Globus pallidus (tissue), 1 donor: ENCODE results near the gene FRMD5.
A peak's percentile ranks its signal among the peaks of the same experiment; 100 is the strongest.

Experiments
- DNase-seq: peaks from one replicate; pipeline ENCODE4 v3.0.0-alpha.2; 2015; ENCODE audit warnings: low spot score

Gene FRMD5

DNA sequence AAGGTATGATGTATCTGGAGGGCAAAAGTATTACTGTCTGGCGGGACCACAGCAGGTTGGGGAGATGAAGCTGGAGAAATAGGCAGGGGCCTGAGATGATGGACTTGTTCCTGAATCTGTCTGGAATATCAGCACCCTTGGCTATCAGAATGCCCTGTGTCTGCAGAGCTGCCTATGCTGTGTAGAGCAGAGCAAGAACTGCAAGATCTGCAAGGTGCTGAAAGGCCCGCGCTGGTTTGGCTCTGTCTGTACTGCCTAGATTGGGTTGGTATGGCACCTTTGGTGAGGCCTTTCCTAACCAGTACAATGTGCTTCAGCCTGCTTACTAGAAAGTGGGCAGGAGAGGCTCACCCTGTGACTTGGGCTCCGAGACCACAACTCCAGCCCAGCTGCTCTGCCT, 271.5 kb downstream of the FRMD5 start:
- no peak for DNase-seq

DNA sequence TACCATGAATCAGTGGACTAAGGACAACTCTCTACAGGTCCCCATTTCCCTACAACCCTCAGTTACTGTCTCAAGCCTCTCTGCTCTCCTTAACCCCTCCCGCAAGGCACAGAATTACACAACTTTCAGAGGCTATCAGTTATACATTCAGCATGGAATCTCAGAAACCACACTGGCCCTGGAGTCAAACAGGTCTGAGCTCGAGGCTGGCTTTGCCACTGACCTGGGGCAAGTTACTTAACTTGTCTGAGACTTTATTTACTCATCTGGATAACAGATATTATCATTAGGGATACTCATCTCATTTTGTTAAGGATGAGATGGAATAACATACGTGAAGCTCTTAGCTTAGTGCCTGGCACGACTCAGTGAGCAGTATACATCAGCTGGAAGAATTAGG, 273.1 kb downstream of the FRMD5 start:
- DNase-seq, result no peak

DNA sequence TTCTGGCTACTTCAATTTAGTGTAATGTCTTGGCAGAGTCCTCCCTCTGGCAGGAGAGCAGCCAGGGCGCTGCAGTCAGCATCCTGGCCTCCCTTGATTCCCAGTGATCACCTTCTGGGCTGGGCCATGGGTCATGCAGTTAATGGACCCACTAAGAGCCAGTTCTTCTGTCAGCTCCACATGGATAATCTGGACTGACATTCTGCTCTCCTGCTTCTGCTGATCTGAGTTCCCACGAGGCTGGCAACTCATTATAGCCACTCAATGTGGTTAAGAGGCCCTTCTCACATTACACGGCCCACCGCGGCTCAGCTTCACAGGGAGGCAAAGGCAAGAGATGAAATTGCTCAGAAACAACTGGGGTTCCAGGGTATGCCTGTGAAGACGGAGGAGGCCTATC, 274.3 kb downstream of the FRMD5 start:
- no peak for DNase-seq

DNA sequence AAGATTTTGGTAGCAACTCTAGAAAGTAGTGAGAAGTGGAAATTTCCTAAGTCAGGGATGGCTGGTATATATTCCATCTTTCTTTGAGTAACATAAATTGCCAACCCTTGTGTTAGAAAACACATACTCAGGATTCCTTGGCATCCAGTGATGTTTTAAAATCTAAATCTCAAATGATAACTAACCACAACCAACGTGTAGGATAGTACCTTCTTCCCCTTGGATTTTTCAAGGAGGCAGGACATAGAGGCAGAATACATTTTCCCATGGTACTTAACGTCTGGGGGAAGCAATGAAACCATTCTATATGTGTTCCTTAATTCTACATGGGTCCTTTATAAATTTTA, 274.8 kb downstream of the FRMD5 start:
- DNase-seq, result no peak

DNA sequence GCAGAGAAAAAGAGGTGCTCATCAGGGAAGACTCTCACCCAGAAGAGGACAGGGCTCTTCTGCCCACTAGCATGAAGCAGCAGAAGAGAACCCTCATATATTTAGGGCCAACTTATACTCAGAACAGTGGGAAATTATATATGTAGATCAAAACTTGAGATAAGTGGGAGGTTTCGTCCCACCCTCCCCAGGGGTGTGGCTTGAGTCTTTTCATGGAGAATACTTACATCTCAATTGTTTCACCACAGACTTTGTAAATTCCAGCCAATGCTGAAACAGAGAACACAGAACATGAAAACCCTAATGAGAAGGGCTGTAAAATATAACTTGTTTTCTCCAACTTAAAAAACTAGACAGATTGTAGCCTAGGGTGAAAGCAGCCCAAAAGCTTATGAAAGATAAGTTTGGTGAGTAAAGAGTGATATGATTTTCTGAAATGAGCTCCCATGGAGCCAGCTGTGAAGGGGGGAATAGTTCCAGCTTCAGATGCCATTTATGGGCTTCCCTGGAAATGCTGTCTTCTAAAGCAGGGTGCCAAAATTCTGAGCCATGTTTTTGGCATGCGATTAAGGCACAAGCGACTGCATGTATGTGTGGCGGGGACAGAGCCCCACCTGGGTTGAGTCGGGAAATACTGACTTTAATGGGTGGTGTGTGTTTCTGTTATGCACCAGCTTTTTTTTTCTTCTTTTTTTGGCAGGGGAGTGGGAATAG, 275.4 kb downstream of the FRMD5 start:
- no peak for DNase-seq

DNA sequence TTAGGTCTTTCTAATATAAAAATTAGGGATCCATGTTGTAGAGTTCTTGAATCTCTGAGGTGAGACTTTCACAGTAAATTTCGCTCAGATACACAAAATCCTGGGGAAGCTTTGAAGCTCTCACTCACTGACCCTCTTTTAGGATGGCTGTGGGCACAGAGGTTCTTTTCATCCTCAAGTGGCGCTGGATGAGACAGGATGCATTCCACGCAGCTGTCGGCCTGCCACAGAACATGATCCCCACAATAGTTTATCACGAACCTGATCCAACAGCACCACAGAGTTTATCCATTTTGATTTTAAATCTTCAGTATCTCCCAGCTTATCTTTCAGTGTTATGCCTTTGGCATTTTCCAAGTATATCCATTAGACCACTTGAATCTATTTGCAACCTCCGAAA, 276.4 kb downstream of the FRMD5 start:
- DNase-seq, result no peak

DNA sequence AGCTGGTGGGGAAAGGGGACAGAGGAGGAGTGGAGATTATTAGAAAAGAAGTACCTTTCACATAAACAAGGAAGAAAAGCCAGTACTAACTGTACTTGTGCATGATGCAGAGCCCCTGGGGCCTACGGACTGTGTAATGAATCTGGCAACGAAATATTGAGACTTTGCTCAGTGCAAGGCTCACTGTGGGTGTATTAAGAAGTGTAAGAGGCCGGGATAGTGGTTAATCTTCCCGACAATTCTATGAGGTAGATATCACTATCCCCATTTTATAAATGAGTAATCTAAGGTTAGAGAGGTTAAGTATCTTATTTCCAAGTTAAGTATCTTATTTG, 278.8 kb downstream of the FRMD5 start:
- no peak for DNase-seq

DNA sequence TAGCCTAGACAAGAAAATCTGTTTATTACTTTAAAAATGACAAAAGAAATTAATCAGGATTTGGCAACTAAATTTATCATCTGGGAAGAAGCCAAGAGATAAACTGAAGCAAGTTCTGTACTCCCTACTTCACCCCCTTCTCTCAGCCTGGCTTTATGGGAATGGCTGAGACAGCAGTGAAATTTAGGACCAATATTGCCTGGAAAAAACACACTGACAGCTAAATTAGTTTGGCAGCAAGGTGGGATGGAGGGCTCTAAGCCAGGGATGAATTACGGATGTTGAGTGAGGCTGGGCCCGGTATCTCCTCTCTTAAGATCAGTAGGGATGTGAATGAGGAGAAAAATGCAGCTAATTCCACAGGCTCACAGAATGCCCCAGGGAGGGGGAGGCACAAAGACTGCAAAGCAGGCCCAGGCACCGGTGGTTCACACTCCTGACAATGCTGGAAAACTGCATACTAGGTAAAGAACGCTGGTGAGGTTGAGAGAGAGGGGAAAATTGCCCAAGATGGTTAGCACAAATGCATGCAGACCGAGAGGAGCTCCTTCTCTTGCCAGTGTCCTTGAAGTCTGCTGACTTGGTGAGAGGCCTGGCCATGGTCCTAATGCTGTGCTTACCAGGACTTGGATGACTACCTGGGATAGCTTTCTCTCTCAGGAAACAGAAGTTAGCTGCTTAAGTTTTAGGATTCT, 279.3 kb downstream of the FRMD5 start:
- DNase-seq, result no peak

DNA sequence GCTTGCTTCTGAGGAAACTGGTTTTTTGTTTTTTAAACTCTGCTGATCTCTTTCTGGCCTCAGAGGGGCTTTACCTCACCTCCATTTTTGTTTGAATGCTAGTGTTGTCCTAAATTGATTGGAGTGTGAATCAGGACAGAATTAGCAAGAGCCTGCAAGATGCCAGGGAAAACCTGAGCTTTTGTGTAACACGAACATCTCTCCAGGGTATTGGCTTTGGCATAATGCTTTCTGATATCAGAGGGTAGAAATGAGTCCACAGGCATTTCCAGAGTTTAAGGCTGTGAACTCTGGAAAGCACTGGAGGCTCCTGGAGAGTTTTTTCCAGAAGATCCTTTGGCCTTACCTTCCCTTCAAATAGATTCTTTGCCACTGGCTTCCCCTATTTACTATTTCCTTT, 281.1 kb downstream of the FRMD5 start:
- no peak for DNase-seq

DNA sequence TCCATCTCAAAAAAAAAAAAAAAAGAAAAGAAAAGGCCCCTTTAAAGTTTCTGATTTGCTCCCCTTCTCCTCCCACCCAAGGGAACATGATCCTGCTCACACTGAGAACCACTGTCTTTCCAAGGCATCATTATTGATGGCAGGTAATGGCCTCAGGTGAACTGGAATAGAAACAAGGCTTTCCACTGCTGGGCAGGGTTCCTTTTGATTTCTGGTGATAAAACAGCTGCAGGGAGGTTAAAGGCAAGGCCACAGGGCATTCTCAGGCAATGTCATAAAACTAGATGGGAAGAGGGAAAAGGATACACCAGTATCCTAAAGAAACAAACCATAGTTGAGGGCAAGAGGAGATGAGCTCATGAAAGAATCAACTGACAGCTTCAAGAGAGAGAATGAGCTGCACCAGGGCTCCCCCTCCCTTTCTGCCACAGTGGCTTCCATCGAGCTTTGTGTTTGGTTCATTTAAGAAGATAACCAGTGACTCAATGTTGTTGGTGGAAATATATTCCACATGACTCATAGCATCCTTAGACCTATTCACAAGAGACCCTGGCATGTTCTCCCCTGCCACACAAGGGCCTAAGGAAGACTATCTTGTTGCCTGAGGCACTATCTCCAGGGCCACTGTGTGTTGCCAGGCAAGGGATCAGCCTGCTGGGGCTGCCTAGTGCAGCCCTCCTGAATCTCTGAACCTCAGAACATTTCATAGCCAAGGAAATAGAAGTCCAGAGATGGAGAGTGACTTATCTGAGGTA, 281.9 kb downstream of the FRMD5 start:
- peak; percentile 64 for DNase-seq

DNA sequence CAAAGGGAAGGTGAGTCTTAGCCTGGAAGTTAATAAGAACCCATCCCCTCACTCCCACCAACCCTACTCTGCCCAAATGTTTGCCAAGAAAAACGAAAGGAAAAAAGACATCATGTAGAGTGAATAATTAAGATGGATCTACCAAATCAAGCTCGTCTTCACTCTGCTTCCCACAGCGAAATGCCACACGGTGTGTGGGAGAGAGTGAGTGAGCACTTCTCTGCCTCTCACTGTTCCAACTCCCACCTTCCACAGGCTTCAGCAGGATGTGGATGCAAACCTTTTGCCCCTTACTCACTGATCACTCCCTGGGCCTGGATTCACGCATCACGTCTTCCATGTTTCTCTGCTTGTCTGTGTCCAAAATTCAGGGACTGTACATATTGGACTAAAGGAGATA, 282.9 kb downstream of the FRMD5 start:
- no peak for DNase-seq

DNA sequence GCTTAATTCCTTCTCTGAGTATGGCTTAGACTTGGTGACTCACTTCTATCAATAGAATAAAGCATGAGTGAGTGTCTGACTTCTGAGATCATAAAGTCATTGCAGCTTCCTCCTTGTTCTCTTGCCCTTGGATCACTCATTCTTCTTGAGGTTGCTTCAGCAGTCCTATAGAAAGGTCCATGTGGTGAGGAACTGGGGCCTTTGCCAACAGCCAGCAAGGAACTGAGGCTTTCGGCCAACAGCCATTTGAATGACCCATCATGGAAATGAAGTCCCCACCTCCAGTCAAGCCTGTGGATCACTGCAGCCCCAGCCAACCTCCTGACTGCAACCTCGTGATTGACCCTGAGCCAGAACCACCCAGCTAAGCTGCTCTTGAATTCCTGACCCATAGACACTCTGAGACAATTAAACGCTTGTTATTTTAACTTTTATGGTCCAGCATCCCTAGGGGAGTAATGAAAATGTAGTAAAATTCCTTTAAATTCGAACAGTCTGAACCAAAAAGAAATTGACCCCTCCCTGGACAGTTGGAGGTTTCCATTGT, 283.8 kb downstream of the FRMD5 start:
- DNase-seq, result peak; percentile 79

DNA sequence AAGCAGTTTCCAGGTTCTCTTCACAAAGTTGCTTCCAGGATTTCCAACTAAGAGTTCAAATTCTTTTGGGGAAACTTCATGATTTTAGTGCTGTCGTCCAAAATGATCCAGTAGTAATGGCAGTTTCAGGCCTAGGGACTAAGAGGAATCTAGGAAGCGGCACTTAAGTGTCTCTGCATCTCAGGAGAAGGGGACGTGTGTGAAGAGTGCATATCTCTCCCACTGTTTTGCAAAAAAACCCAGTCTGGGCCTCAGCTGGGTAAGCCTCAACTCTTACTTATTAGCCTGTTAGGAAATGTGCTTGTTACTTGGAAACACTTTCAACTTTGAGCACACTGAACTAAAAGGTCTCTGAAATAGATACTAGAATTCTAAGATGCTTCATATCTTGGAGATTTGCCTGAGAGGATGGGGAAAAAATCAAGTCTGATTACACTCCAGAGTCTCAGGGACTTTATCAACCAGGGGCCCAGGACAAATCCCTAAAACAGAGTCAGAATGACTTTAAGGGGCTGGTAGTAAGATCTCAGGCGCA, 286.5 kb downstream of the FRMD5 start:
- no peak for DNase-seq

DNA sequence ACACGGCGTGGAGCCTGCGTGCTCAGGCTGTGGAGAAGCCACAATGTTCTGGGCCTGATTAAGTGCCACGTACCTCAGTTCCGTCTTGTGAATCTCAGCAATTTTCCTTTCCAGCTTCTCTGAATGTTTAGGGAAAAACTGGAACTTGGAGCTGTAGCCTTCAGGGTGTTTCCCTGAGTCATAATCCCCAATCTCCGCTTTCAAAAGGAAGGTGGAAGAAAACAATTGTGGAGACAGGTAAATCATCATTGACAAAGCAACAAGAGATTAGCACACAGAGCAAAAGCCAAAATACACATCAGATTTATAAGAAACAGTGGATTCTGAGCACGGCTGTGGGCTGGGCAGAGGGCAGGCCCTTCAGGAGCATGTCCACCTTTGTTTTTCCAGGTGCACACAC, 289.3 kb downstream of the FRMD5 start:
- no peak for DNase-seq

DNA sequence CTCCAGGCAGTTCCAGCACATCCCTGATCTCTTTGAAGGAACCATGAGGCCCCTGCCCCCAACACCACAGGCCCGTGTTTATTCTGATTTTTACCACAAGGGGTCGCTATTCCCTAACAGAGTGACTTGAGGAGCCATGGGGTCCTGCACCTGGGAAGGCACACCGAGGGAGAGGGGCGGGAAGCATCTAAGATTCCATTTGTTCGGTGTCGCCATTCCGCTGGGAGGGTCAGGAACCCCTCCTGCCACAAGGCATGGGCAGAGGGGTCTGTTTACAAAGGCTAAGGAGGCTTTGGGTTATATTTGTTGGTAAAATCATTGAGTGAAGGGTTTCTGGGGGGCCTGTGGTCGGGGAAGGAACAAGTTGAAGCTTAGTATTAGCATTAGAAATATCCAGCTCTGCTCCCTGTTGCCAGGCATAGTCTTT, 291.2 kb downstream of the FRMD5 start:
- DNase-seq, result peak; percentile 51

DNA sequence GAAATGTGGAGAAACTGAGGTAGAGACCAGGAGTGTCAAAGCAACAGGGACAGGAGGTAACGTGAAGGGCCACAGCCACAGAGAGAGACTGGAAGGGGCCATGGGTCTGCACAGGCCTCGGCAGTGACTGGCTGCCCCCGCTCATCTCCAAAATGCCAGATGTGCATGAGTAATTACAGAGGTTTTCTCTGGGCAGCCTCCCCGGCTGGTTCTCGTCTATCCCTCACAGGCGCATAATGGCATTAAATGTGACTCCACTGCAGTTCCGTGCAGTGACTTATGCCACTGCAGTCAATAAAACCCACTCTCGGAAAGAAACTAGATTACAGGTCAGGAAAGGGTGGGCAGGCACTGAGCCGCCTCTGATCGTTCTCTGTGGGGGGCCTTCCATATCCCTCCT, 293.6 kb downstream of the FRMD5 start:
- DNase-seq, result no peak

DNA sequence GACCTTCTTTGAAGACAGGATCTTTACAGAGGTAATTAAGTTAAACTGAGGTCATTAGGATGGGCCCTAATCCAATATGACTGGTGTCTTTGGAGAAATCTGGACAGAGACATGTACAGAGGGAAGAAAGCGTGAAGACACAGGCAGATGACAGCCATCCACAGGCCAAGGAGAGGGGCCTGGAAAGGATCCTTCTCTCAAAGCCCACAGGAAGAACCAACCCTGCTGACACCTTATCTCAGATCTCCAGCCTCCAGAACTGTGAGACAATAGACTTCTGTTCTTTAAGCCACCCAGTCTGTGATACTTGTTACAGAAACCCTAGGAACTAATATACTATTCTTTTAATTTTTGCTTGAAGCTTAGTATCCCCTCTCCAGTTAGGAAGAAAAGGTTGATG, 294.1 kb downstream of the FRMD5 start:
- DNase-seq, result no peak

DNA sequence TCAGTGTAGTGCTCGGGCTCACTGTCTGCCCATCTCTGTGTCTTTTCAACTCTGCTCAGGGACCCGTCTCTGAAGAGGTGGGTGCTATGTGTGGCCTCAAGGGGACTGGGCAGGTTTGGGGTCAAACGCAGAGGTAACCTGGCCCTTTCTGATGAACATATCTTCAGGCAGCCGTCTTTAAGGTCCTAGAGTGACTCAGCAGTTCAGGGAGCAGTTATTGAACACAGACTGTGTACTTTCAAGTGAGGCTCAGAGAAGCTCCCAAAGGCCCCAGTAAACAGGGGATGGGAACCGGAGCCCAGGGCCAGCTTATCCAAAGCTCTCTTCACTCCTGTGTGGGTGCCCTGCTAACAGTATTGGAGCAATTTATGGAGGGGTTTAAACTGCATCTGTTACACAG, 295.1 kb downstream of the FRMD5 start:
- DNase-seq, result no peak

DNA sequence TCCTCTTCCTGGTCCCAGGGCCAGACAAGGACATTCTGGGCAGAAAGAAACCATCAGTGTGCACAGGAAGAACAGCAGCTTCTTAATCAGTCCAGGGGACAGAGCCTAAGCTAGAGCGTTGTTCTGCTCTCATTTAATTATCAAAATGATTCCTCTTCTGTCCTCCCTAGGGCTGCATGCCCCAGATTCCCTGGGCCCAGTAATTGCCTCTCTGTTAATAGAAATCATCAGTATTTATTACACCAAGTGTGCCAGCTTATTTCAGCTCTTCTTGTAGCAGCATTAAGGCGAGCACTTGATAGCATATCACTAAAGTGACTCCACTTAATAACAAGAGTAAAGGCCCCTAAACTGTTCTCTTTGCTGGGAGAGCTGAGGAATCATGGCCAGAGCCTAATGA, 296.2 kb downstream of the FRMD5 start:
- no peak for DNase-seq

DNA sequence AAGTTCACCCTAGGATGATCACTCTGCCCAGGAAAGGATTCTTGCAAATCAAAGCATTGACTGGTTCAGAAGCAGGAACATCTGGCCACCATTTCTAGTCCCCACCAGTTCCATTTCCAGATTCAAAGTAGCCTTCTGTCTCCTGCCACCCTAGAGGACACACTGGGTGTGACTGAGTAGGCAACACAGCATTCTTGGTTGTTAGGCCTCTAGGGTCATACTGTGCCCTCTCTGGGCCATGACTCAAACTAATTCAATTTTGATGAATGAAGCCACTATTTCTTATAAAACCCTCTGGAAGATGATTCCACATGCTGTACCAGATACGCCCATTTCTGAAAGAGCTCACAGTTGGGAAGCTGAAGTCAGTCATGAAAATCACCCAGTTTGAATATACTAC, 298.5 kb downstream of the FRMD5 start:
- no peak for DNase-seq

DNA sequence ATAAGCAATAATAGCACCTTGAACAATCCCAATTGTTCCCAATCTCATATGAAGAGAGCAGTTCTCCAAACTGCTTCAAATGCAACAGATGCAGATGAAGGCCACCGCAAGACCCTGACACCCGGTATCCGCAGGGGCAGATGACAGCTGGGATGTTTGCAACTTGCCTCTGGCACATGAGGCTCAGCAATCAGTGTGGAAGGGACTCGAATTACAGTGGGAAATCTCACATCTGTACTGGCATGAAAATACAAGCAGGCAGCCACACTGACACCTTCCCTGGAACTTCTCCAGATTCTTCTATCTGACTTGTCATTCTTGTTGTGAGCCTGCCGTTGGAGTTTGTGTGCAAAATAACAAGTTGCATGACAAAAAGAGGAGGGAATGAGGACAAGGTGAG, 299.5 kb downstream of the FRMD5 start:
- DNase-seq, result no peak

DNA sequence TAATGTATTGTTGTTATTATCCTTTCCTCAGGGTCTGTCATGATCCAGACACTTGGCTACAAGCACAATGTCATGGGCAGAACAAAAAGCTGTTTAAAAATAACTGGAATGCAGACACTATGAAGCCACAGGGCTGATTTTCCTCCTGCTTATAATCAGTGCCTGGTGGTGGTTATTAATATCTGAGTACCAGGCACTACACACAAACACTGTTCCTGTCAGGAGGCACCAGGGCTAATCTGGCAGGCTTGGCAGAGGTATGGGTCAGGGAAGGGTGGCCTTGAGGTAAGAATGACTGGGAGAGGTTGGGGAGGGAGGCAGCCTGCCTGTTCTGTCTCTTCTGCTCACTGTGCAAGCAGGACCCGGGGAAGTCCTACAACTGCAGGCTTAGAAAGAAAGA, 301.1 kb downstream of the FRMD5 start:
- DNase-seq, result no peak

DNA sequence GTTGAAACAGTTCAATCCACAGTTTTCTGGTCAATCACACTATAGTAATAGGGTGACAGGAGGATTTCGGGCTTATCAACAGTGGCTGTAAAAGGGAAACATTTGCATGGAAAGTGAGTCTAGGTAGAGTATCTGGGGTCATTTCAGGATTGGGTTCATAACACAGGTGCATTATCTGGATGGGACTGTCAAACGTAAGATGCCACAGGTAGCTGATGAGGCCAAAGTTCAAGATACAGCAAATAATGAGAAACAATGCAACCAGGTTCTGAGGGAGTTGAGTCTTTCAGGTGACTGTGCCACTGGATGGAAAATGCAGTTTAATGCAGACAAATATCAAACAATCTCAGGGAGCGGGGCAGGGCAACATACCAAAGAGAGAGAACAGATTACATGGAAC, 306.0 kb downstream of the FRMD5 start:
- DNase-seq, result no peak
